T-helper 2 cell (primary cell): Measurements from ENCODE around the gene KRT72.
"Not testable (repeated sequence)": the region's sequence is repeated elsewhere in the genome, so short reads cannot be mapped to it uniquely, and the experiment has no call there.

Experiments
- DNase-seq, 5 experiments: peaks; one replicate each; pipeline versions ENCODE4 v3.0.0 to v3.0.0-alpha.2; 2012 to 2022

Gene KRT72

GRCh38 chr12:52606581-52607218, 5.4 kb upstream of the KRT72 start:
- no peak for DNase-seq

- no peak for DNase-seq
Measured at GRCh38 chr12:52606096-52606495, 4.8 kb upstream of the KRT72 start.

- no peak for DNase-seq
Measured at GRCh38 chr12:52605542-52605941, 4.3 kb upstream of the KRT72 start.

GRCh38 chr12:52604859-52605258, 3.6 kb upstream of the KRT72 start:
- no peak for DNase-seq

GRCh38 chr12:52603314-52603713, 2.1 kb upstream of the KRT72 start:
- no peak for DNase-seq

- DNase-seq: no peak
Measured at GRCh38 chr12:52602552-52602951, 1.3 kb upstream of the KRT72 start.

GRCh38 chr12:52601671-52602070, 408 bp upstream of the KRT72 start:
- DNase-seq: no peak

- DNase-seq: no peak
Measured at GRCh38 chr12:52600475-52600874, 788 bp downstream of the KRT72 start.

GRCh38 chr12:52600071-52600470, 1.2 kb downstream of the KRT72 start:
- no peak for DNase-seq

- DNase-seq: no peak
Measured at GRCh38 chr12:52598966-52599365, 2.3 kb downstream of the KRT72 start.

- DNase-seq: not testable (repeated sequence)
Measured at GRCh38 chr12:52594237-52594636, 7.0 kb downstream of the KRT72 start.

GRCh38 chr12:52591521-52591920, 9.7 kb downstream of the KRT72 start:
- no peak for DNase-seq

- DNase-seq: no peak
Measured at GRCh38 chr12:52590021-52590420, 11.2 kb downstream of the KRT72 start.

- DNase-seq: no peak
Measured at GRCh38 chr12:52587563-52587962, 13.7 kb downstream of the KRT72 start.

- DNase-seq: peak in 4 of 5 experiments; percentile 9 to 88 (median 70)
Measured at GRCh38 chr12:52585946-52586345, 15.3 kb downstream of the KRT72 start.

- no peak for DNase-seq
Measured at GRCh38 chr12:52585066-52585465, 16.2 kb downstream of the KRT72 start.

- DNase-seq: no peak
Measured at GRCh38 chr12:52584156-52584682, 17.0 kb downstream of the KRT72 start.

- peak in 4 of 5 experiments; percentile 32 to 57 (median 44) for DNase-seq
Measured at GRCh38 chr12:52582971-52583456, 18.2 kb downstream of the KRT72 start.

GRCh38 chr12:52582486-52582885, 18.8 kb downstream of the KRT72 start:
- DNase-seq: no peak

GRCh38 chr12:52581481-52581880, 19.8 kb downstream of the KRT72 start:
- no peak for DNase-seq

GRCh38 chr12:52581066-52581465, 20.2 kb downstream of the KRT72 start:
- DNase-seq: no peak

- DNase-seq: no peak
Measured at GRCh38 chr12:52580496-52580895, 20.8 kb downstream of the KRT72 start.

- DNase-seq: no peak
Measured at GRCh38 chr12:52579468-52580465, 21.5 kb downstream of the KRT72 start.
